ENCODE results near the gene ARHGEF16. TPM values are rescaled to one million over a fixed set of nuclear protein-coding genes. Genes with fewer than 3 reads are reported as not detected.

Gene ARHGEF16
- total RNA-seq, 1 donor from 2014 or later: 1.3 TPM

DNA sequence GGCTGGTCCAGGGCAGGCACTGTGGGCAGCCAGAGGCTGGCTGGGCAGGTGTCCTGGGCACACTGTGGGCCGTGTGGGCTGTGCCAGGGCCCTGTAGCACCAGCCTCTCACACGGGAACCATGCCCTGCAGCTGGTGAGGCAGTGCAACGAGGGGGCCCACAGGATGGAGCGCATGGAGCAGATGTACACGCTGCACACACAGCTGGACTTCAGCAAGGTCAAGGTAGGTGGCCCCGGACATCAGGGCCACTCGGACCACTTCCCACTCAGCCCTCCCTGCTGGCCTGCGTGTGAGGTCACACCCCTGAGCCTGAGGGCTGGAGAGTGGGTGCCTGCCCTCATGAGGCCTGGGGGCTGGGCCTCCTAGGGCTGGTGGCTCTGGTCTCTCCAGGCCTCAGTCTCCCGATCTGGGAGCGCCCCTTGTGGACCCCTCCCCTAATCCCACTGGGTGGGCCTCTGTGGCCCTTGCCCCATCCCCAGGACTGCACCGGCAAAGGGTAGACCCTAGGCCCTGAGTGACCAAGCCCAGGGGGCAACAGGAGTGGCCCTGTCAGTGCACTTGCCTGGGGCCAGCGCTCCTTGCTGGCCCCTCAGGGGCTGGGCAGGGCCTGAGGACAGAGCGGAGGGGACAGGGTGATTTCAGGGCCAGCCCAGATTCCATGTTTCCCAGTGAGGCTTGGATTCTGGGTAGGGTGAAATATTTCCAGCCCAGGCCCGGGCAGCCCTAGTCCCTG, 21.5 kb downstream of the ARHGEF16 start:
- Mint-ChIP-seq H3K27me3 (ENCODE audit: insufficient read depth, low read depth) (peaks cover 6% of the 10 kb centered on the region), H3K36me3 (peaks cover 4% of the 10 kb centered on the region), H3K4me3 (no peak overlapping the region), H3K4me1 (peaks cover 22% of the 10 kb centered on the region), H3K9me3 (no peaks in the 10 kb centered on the region), H3K27ac (peak overlapping the region; percentile 37)
- H3K36me3 ChIP-seq: no peaks in the 10 kb centered on the region
- no peak overlapping the region for H3K4me3 ChIP-seq
- peaks cover 14% of the 10 kb centered on the region for H3F3A ChIP-seq (ENCODE audit: low read depth)
- H3K4me2 ChIP-seq: no peak overlapping the region
- H3K79me2 ChIP-seq (ENCODE audit: low read depth): no peaks in the 10 kb centered on the region
- DNase-seq (ENCODE audit: low spot score): no peak
- TF ChIP-seq, protein P1, sequence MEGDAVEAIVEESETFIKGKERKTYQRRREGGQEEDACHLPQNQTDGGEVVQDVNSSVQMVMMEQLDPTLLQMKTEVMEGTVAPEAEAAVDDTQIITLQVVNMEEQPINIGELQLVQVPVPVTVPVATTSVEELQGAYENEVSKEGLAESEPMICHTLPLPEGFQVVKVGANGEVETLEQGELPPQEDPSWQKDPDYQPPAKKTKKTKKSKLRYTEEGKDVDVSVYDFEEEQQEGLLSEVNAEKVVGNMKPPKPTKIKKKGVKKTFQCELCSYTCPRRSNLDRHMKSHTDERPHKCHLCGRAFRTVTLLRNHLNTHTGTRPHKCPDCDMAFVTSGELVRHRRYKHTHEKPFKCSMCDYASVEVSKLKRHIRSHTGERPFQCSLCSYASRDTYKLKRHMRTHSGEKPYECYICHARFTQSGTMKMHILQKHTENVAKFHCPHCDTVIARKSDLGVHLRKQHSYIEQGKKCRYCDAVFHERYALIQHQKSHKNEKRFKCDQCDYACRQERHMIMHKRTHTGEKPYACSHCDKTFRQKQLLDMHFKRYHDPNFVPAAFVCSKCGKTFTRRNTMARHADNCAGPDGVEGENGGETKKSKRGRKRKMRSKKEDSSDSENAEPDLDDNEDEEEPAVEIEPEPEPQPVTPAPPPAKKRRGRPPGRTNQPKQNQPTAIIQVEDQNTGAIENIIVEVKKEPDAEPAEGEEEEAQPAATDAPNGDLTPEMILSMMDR (IDR thresholded peaks at IDR 0.05): no peak
- TF ChIP-seq EZH2phosphoT487 (IDR thresholded peaks at IDR 0.05) (no peak), EZH2 (IDR thresholded peaks at IDR 0.05) (no peak)
- H3K27me3 ChIP-seq: no peaks in the 10 kb centered on the region
- H3K27ac ChIP-seq: no peak overlapping the region
- no peak overlapping the region for H3K9ac ChIP-seq
- H3K9me3 ChIP-seq (ENCODE audit: low read depth): no peaks in the 10 kb centered on the region
- no peak overlapping the region for H2AFZ ChIP-seq (replicated peaks)
- H3K4me1 ChIP-seq: peaks cover 13% of the 10 kb centered on the region
- H4K20me1 ChIP-seq (ENCODE audit: low read depth): no peaks in the 10 kb centered on the region

DNA sequence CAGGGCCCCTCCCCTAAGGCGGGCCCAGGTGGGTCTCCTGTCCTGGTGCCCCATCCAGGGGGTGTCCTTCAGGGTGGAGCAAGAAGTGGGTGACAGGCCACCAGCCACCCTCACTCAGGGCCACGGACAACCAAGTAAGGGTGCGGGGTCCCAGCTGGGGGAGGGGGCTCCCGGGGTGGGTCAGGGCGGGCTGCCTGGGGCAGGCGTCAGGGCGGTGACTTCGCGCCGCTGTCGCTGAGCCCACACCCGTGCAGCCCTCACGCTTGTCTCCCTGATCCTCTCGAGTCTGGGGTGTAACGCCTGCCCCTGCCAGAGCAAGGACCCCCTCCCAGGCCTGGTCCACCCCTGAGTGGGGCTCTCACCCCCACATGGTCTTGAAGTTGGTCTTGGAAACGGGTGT, 22.2 kb downstream of the ARHGEF16 start:
- no peaks in the 10 kb centered on the region for H3K9me3 ChIP-seq (ENCODE audit: low read depth)
- H3K4me1 ChIP-seq: peaks cover 6% of the 10 kb centered on the region
- H3K9ac ChIP-seq: no peak overlapping the region
- no peak for TF ChIP-seq EZH2phosphoT487 (IDR thresholded peaks at IDR 0.05)
- H2AFZ ChIP-seq (replicated peaks): no peak overlapping the region
- H3K36me3 ChIP-seq: no peaks in the 10 kb centered on the region
- Mint-ChIP-seq H3K4me3 (no peak overlapping the region), H3K9me3 (no peaks in the 10 kb centered on the region), H3K27me3 (ENCODE audit: insufficient read depth, low read depth) (peaks cover 6% of the 10 kb centered on the region), H3K4me1 (peaks cover 20% of the 10 kb centered on the region), H3K36me3 (peaks cover 4% of the 10 kb centered on the region), H3K27ac (peak overlapping the region; percentile 37)
- peaks cover 8% of the 10 kb centered on the region for H3F3A ChIP-seq (ENCODE audit: low read depth)
- H3K79me2 ChIP-seq (ENCODE audit: low read depth): no peaks in the 10 kb centered on the region
- no peak overlapping the region for H3K4me2 ChIP-seq
- no peak for DNase-seq (ENCODE audit: low spot score)
- H3K4me3 ChIP-seq: no peak overlapping the region
- no peaks in the 10 kb centered on the region for H4K20me1 ChIP-seq (ENCODE audit: low read depth)
- no peaks in the 10 kb centered on the region for H3K27me3 ChIP-seq
- no peak overlapping the region for H3K27ac ChIP-seq

DNA sequence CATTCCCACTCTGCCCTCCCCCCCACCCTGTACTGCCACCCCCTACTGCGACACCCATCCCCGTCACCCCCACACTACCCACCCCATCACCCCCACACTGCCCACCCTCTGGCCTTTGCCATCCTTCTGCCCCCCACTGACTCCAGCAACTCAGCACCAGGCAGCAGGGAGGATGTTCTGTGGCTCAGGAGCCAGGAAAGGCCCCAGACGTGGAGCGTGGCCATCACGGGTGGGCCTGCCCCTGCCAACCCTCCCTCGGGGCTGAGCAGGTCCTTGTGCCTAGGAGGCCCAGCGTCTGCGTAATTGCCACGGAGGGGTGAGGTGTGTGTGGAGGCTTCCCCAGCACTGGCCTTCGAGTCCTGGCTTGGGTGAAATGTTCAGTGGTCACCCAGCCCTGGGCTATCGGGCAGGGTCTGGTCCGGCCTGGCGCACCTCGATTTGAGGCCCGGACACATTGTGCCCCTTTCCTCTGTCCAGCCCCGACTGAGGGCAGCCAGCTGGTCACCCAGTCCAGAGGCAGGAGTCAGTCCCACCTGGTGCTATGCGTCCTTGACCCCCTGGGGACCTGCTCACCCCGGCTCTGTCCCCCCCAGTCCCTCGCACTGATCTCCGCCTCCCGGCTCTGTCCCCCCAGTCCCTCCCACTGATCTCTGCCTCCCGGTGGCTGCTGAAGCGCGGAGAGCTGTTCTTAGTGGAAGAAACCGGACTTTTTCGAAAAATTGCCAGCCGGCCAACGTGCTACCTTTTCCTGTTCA, 23.0 kb downstream of the ARHGEF16 start:
- no peak overlapping the region for H3K27ac Mint-ChIP-seq
- Histone ChIP-seq H3K4me2 (no peak overlapping the region), H3K79me2 (ENCODE audit: low read depth) (no peaks in the 10 kb centered on the region), H3K27ac (peak overlapping the region; percentile 20), H3K36me3 (no peaks in the 10 kb centered on the region), H3F3A (ENCODE audit: low read depth) (peaks cover under 1% of the 10 kb centered on the region), H3K4me1 (no peaks in the 10 kb centered on the region), H3K4me3 (no peak overlapping the region), H3K9ac (no peak overlapping the region), H3K9me3 (ENCODE audit: low read depth) (no peaks in the 10 kb centered on the region), H3K27me3 (no peaks in the 10 kb centered on the region), H4K20me1 (ENCODE audit: low read depth) (no peaks in the 10 kb centered on the region), H2AFZ (replicated peaks) (no peak overlapping the region)
- H3K27me3 Mint-ChIP-seq (ENCODE audit: insufficient read depth, low read depth): peaks cover 6% of the 10 kb centered on the region
- no peak overlapping the region for H3K4me3 Mint-ChIP-seq
- peaks cover 4% of the 10 kb centered on the region for H3K36me3 Mint-ChIP-seq
- no peaks in the 10 kb centered on the region for H3K9me3 Mint-ChIP-seq
- peaks cover 14% of the 10 kb centered on the region for H3K4me1 Mint-ChIP-seq
- no peak for DNase-seq (ENCODE audit: low spot score)
- TF ChIP-seq EZH2 (IDR thresholded peaks at IDR 0.05) (no peak), EZH2phosphoT487 (IDR thresholded peaks at IDR 0.05) (no peak)
- TF ChIP-seq, protein P1 (IDR thresholded peaks at IDR 0.05): no peak

DNA sequence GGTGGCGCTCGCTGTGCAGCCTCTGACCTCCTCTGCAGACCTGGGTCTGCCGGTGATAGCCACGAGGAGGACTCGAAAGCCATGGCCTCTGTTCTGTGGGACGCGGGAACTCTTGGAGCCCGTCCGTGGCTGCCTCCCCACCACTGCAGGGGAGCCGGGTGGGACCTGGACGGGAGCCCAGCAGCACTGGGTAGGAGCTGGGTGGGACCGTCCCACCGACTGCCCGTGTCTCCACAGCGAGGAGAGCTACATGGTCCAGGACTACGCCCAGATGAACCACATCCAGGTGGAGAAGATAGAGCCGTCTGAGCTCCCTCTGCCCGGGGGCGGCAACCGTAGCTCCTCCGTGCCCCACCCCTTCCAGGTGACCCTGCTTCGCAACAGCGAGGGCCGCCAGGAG, 23.7 kb downstream of the ARHGEF16 start:
- Mint-ChIP-seq H3K36me3 (peaks cover 4% of the 10 kb centered on the region), H3K27me3 (ENCODE audit: insufficient read depth, low read depth) (peaks cover 6% of the 10 kb centered on the region), H3K4me3 (no peak overlapping the region), H3K9me3 (no peaks in the 10 kb centered on the region), H3K27ac (no peak overlapping the region), H3K4me1 (peaks cover 8% of the 10 kb centered on the region)
- Histone ChIP-seq H3K27me3 (no peaks in the 10 kb centered on the region), H3K4me2 (no peak overlapping the region), H2AFZ (replicated peaks) (no peak overlapping the region), H3K36me3 (no peaks in the 10 kb centered on the region), H4K20me1 (ENCODE audit: low read depth) (no peaks in the 10 kb centered on the region), H3K79me2 (ENCODE audit: low read depth) (no peaks in the 10 kb centered on the region), H3F3A (ENCODE audit: low read depth) (no peaks in the 10 kb centered on the region), H3K9ac (no peak overlapping the region), H3K4me3 (no peak overlapping the region), H3K27ac (no peak overlapping the region), H3K4me1 (no peaks in the 10 kb centered on the region), H3K9me3 (ENCODE audit: low read depth) (no peaks in the 10 kb centered on the region)
- TF ChIP-seq, protein P1 (IDR thresholded peaks at IDR 0.05): no peak
- TF ChIP-seq EZH2 (IDR thresholded peaks at IDR 0.05): no peak
- TF ChIP-seq EZH2phosphoT487 (IDR thresholded peaks at IDR 0.05): no peak
- DNase-seq (ENCODE audit: low spot score): no peak
